ENCODE data around the gene DNAI4.
"Not testable (repeated sequence)": the region's sequence is repeated elsewhere in the genome, so short reads cannot be mapped to it uniquely, and the experiment has no call there.

The DNAI4 gene

GRCh38 chr1:66840929-66841328, 83.7 kb downstream of the DNAI4 start:
- TF ChIP-seq CTCF (IDR thresholded peaks at IDR 0.05; ENCODE audit: borderline replicate concordance, insufficient read depth, low read depth, low read length) = no peak

DNA sequence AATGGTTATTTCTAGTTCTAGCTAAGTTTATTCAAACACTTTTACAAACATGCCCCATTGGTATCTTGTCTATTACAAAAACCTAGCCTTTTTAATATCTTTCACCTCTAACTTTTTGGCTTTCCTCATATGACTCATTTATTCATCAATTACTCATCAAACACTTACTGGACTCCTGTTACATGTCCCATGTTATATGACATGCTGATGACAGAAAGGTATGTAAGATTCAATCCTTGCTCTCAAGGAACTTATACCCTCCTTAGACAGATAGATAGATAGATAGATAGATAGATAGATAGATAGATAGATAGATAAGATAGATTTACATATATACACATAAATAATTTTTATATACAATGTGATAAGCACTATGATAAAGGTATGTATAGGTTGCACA, 89.7 kb downstream of the DNAI4 start:
- no peak overlapping the region for H3K4me3 ChIP-seq (ENCODE audit: low read depth, low read length)
- no peak for TF ChIP-seq CTCF (IDR thresholded peaks at IDR 0.05; ENCODE audit: borderline replicate concordance, insufficient read depth, low read depth, low read length)

More at GRCh38 chr1:66840929-66841328, 83.7 kb downstream of the DNAI4 start:
- H3K4me3 ChIP-seq (ENCODE audit: low read depth, low read length) = no peak overlapping the region

- no peak overlapping the region for H3K4me3 ChIP-seq (ENCODE audit: low read depth, low read length)
- TF ChIP-seq CTCF (IDR thresholded peaks at IDR 0.05; ENCODE audit: borderline replicate concordance, insufficient read depth, low read depth, low read length) = no peak
Measured at GRCh38 chr1:66833112-66833511, 91.5 kb downstream of the DNAI4 start.

GRCh38 chr1:66831529-66832239, 93.0 kb downstream of the DNAI4 start:
- TF ChIP-seq CTCF (IDR thresholded peaks at IDR 0.05; ENCODE audit: borderline replicate concordance, insufficient read depth, low read depth, low read length) = no peak
- H3K4me3 ChIP-seq (ENCODE audit: low read depth, low read length) = no peak overlapping the region

GRCh38 chr1:66824771-66825170, 99.9 kb downstream of the DNAI4 start:
- no peak for TF ChIP-seq CTCF (IDR thresholded peaks at IDR 0.05; ENCODE audit: borderline replicate concordance, insufficient read depth, low read depth, low read length)
- H3K4me3 ChIP-seq (ENCODE audit: low read depth, low read length) = no peak overlapping the region

DNA sequence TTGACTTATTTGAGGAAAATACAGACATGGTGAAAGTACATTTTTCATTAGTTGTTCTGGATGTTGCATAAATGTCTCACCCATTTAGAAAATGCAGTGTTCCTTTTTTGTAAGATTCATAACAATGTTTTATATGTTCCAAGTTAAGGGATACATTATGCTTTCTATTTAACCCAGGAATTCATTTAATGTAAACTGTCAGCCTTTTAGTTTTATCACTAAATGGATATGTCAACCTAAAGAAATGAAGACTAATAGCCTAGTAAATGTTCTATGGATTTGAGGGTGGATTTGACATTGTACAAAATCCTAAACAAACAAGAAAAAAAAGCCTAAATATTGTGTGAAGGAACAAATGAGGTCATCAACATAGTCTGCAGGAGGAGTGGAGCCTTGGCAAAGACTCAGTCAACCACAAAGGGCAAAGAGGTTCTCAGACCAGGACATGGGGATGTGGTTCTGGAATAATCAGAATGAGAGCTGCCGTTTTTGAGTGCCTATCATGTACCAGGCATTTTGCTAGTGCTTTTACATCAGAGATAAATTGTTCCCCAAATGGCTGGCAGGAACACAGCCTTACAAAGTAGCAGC, 114.8 kb downstream of the DNAI4 start:
- H3K4me3 ChIP-seq (ENCODE audit: low read depth, low read length) = no peak overlapping the region
- TF ChIP-seq CTCF (IDR thresholded peaks at IDR 0.05; ENCODE audit: borderline replicate concordance, insufficient read depth, low read depth, low read length) = no peak

- no peak for TF ChIP-seq CTCF (IDR thresholded peaks at IDR 0.05; ENCODE audit: borderline replicate concordance, insufficient read depth, low read depth, low read length)
- no peak overlapping the region for H3K4me3 ChIP-seq (ENCODE audit: low read depth, low read length)
Measured at GRCh38 chr1:66809245-66809644, 115.4 kb downstream of the DNAI4 start.

- H3K4me3 ChIP-seq (ENCODE audit: low read depth, low read length) = not testable (repeated sequence)
Measured at GRCh38 chr1:66795839-66796238, 128.8 kb downstream of the DNAI4 start.

All from GM12875 (cell line).